IMR-90 (cell line): ENCODE data around the gene MYH10. TPM values are rescaled to one million over a fixed set of nuclear protein-coding genes. Genes with fewer than 3 reads are reported as not detected.

Experiments
- ATAC-seq: fragments of 200-7000 bp; cut with Tn5 transposase; 2 replicates; pipeline ENCODE4 v1.9.1; 2020; ENCODE audit warnings: low read depth, mild to moderate bottlenecking, moderate library complexity
- BruUV-seq: library from RNA; stranded (reverse); fragments of 400-500 nt; replicated peaks from 2 replicates; lab custom pipeline; 2021; lab: Mats Ljungman, UMichigan
- CTCF ChIA-PET: fragments of 300-600 bp; formaldehyde crosslinking; extraction: SDS; loops from one replicate; lab custom pipeline; 2021; ENCODE audit warnings: antibody characterized with exemption; lab: Yijun Ruan, JAX
- POLR2A ChIA-PET: fragments of 300-600 bp; sonication (Branson Sonifier 250); formaldehyde crosslinking; loops from one replicate; lab custom pipeline; 2022; ENCODE audit warnings: antibody characterized with exemption; ENCODE audit not compliant: unreplicated experiment; lab: Charles Lee
- DNase-seq: peaks from one replicate; pipeline ENCODE4 v3.0.0; 2013
- H2AFZ ChIP-seq: replicated peaks from 2 replicates; pipeline ENCODE3; 2013; ENCODE audit warnings: low read length, mild to moderate bottlenecking; ENCODE audit not compliant: poor library complexity
- H2AK5ac ChIP-seq: 2 replicates; pipeline ENCODE4 v1.6.1; 2013; ENCODE audit warnings: low read depth, low read length, inconsistent platforms
- H2AK9ac ChIP-seq: replicated peaks from 2 replicates; pipeline ENCODE3; 2013; ENCODE audit warnings: mild to moderate bottlenecking, low read depth, low read length, moderate library complexity; ENCODE audit not compliant: poor library complexity
- H2BK120ac ChIP-seq: 2 replicates; pipeline ENCODE4 v1.6.1; 2013; ENCODE audit warnings: low read depth, low read length, inconsistent platforms
- H2BK15ac ChIP-seq: 3 replicates; pipeline ENCODE4 v1.6.1; 2013; ENCODE audit warnings: low read depth, low read length, inconsistent platforms
- H2BK20ac ChIP-seq: 2 replicates; pipeline ENCODE4 v1.6.1; 2013; ENCODE audit warnings: low read depth, mild to moderate bottlenecking, inconsistent platforms, low read length, moderate library complexity
- H2BK5ac ChIP-seq: 2 replicates; pipeline ENCODE4 v1.6.1; 2013; ENCODE audit warnings: mild to moderate bottlenecking, low read depth, low read length, inconsistent platforms; ENCODE audit not compliant: poor library complexity, severe bottlenecking
- H3K14ac ChIP-seq: replicated peaks from 2 replicates; pipeline ENCODE4 v1.6.1; 2013; ENCODE audit warnings: low read depth, low read length, inconsistent platforms
- H3K18ac ChIP-seq: 2 replicates; pipeline ENCODE4 v1.6.1; 2013; ENCODE audit warnings: low read depth, low read length, control low read depth
- H3K23ac ChIP-seq: 2 replicates; pipeline ENCODE4 v1.6.1; 2013; ENCODE audit warnings: low read depth, low read length, inconsistent platforms
- H3K27ac ChIP-seq: 2 replicates; pipeline ENCODE4 v1.5.1; 2013; ENCODE audit warnings: mild to moderate bottlenecking, control low read depth, low read length; ENCODE audit not compliant: insufficient read depth
- H3K27me3 ChIP-seq: 2 replicates; pipeline ENCODE4 v1.6.1; 2013; ENCODE audit warnings: low read length; ENCODE audit not compliant: control insufficient read depth, insufficient read depth
- H3K36me3 ChIP-seq: 2 replicates; pipeline ENCODE4 v1.6.1; 2013; ENCODE audit warnings: low read length, mixed read lengths; ENCODE audit not compliant: control insufficient read depth, insufficient read depth
- H3K4ac ChIP-seq: 2 replicates; pipeline ENCODE4 v1.6.1; 2013; ENCODE audit warnings: low read depth, low read length, inconsistent platforms
- H3K4me1 ChIP-seq: 2 replicates; pipeline ENCODE4 v1.6.1; 2013; ENCODE audit warnings: low read length, mixed read lengths; ENCODE audit not compliant: control insufficient read depth, insufficient read depth
- H3K4me2 ChIP-seq: 2 replicates; pipeline ENCODE4 v1.6.1; 2013; ENCODE audit warnings: low read depth, mild to moderate bottlenecking, control low read depth, low read length, moderate library complexity
- H3K4me3 ChIP-seq: 2 replicates; pipeline ENCODE4 v1.5.1; 2013; ENCODE audit warnings: low read depth, mild to moderate bottlenecking, control low read depth, low read length, moderate library complexity; ENCODE audit not compliant: insufficient read depth
- H3K56ac ChIP-seq: 2 replicates; pipeline ENCODE4 v1.6.1; 2013; ENCODE audit warnings: low read length, inconsistent platforms; ENCODE audit not compliant: insufficient read depth; ENCODE audit errors: extremely low read depth
- H3K79me1 ChIP-seq, 2 experiments: 2 replicates each; pipeline ENCODE4 v1.6.1; 2013; ENCODE audit warnings: low read length in 2 of 2, inconsistent platforms in 1 of 2, low read depth in 1 of 2
- H3K9ac ChIP-seq: 2 replicates; pipeline ENCODE4 v1.6.1; 2013; ENCODE audit warnings: low read depth, low read length, control low read depth
- H3K9me1 ChIP-seq: 2 replicates; pipeline ENCODE4 v1.6.1; 2013; ENCODE audit warnings: low read length, inconsistent platforms; ENCODE audit not compliant: insufficient read depth
- H3K9me3 ChIP-seq: 2 replicates; pipeline ENCODE4 v1.6.1; 2013; ENCODE audit warnings: low read length; ENCODE audit not compliant: control insufficient read depth, insufficient read depth
- H4K20me1 ChIP-seq: 2 replicates; pipeline ENCODE4 v1.6.1; 2013; ENCODE audit warnings: low read length, inconsistent platforms; ENCODE audit not compliant: insufficient read depth
- H4K5ac ChIP-seq: 2 replicates; pipeline ENCODE4 v1.6.1; 2013; ENCODE audit warnings: mild to moderate bottlenecking, low read depth, low read length, control low read depth
- H4K8ac ChIP-seq, 2 experiments: 2 replicates each; pipeline ENCODE4 v1.6.1; 2013; ENCODE audit warnings: low read depth in 2 of 2, low read length in 2 of 2, control low read depth in 1 of 2, inconsistent platforms in 1 of 2
- H4K91ac ChIP-seq: 2 replicates; pipeline ENCODE4 v1.6.1; 2013; ENCODE audit warnings: low read depth, low read length, inconsistent platforms; ENCODE audit not compliant: insufficient read depth
- FOS ChIP-seq: fragments of 150-350 bp; IDR thresholded peaks from 2 replicates; pipeline ENCODE4 v1.6.1; 2016; ENCODE audit warnings: low read depth, low read length
- WGBS, 2 experiments: methylation state at CpG; one replicate each; pipeline versions ENCODE4 v1.1.5 to v1.1.7; 2013; ENCODE audit warnings: missing lambda C conversion rate in 2 of 2; ENCODE audit not compliant: insufficient read length in 1 of 2; ENCODE audit errors: extremely low coverage in 2 of 2; 5-methylcytosine and 5-hydroxymethylcytosine counted together
- dilution Hi-C: fragments of 300-500 bp; cut with HindIII; formaldehyde crosslinking; loops from one replicate; pipeline ENCODE4 v1.14.3; 2018; ENCODE audit warnings: low sequenced_read_pairs; ENCODE audit not compliant: unreplicated experiment
- in situ Hi-C: fragments of 300-500 bp; cut with MboI; formaldehyde crosslinking; loops from 3 replicates; pipeline ENCODE4 v1.14.3; 2019; ENCODE audit warnings: low sequenced_read_pairs, inconsistent platforms, mixed read lengths
- intact Hi-C: fragments of 100-400 bp; cut with micrococcal nuclease; formaldehyde crosslinking; loops from 2 replicates; pipeline ENCODE4 v1.10.0; 2022
- polyA plus RNA-seq, 3 experiments: library from polyadenylated mRNA; depleted of rRNA; stranded (reverse); fragments of >200 nt; gene quantifications; 2 replicates each; pipeline ENCODE4 v1.2.3, GENCODE V29; 2012; ENCODE audit warnings: low replicate concordance in 1 of 3
- total RNA-seq: library from RNA; depleted of rRNA; stranded (reverse); fragments of >200 nt; gene quantifications from 2 replicates; pipeline ENCODE4 v1.2.3, GENCODE V29; 2012

The MYH10 gene
- total and polyA plus RNA-seq, 2 of the 4 experiments (the other 2 are of a cell fraction) = 71.2 to 95.2 TPM

DNA sequence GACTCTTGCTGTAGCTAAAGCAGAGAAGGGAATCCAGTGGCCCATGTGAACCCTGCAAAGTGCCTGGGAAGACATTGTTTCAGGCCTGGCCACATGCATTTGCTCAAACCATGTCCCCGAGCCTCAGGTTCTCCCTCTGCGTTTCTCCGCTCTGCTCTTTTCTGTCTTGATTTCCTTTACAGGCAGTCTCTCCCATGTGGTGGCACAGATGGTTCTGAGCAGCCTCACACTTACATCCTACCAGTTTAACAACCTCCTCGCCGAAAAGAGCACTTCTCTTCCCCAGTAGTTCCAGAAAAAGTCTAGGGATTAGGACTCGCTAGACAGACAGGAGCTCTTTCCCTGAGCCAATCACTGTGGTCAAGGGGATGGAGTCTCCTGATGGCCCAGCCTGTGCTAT lies 28.3 kb upstream of the MYH10 start:
- Histone ChIP-seq H3K27me3 (peaks cover 8% of the 10 kb centered on the region), H3K36me3 (no peaks in the 10 kb centered on the region), H3K4me1 (no peaks in the 10 kb centered on the region), H3K23ac (no peak overlapping the region), H2BK20ac (no peak overlapping the region), H3K9ac (no peak overlapping the region), H3K27ac (no peak overlapping the region), H2AFZ (no peak overlapping the region), H3K9me3 (peaks cover 8% of the 10 kb centered on the region), H3K4me3 (no peak overlapping the region), H3K79me1 (no peaks in the 10 kb centered on the region), H2AK5ac (no peak overlapping the region), H2BK15ac (no peak overlapping the region), H4K8ac (no peak overlapping the region), H4K91ac (no peak overlapping the region), H3K4ac (no peak overlapping the region), H4K5ac (no peak overlapping the region), H3K4me2 (no peak overlapping the region), H4K20me1 (no peaks in the 10 kb centered on the region), H3K56ac (no peak overlapping the region), H3K14ac (no peak overlapping the region), H2AK9ac (no peak overlapping the region), H3K9me1 (no peaks in the 10 kb centered on the region), H2BK5ac (no peak overlapping the region), H2BK120ac (no peak overlapping the region), H3K18ac (no peak overlapping the region)
- no peak for TF ChIP-seq FOS
- ChIA-PET POLR2A (no interaction called here), CTCF (no interaction called here)
- no TSS peak for BruUV-seq
- intact Hi-C loops = no loop called here
- DNase-seq (no peak), ATAC-seq (no peak)
- 83% methylated on average over 3 of the region's 6 CpGs; no CpG with 5 or more reads in 1 of the 2 experiments for WGBS, 2 experiments
- dilution Hi-C loops = no loop called here
- in situ Hi-C loops = no loop called here
